Measurements from ENCODE around the gene ZBTB1. TPM values are rescaled to one million over a fixed set of nuclear protein-coding genes. Genes with fewer than 3 reads are reported as not detected.

Gene ZBTB1
- total RNA-seq (100 to 1,000 TPM; 146 to 147 TPM), total RNA-seq (51.6 to 433 (median 154) reads per million in 172 experiments)
- polyA plus RNA-seq (2013, experiment 1 of 2) = 76.5 TPM
- 83.1 TPM for polyA plus RNA-seq (2013, experiment 2 of 2)

- Histone ChIP-seq H3K36me3 (ENCODE audit: insufficient read depth, low read length) (no peaks in the 10 kb centered on the region), H3K4me1 (ENCODE audit: insufficient read depth, low read length) (peaks cover 60% of the 10 kb centered on the region), H3K9me3 (ENCODE audit: control insufficient read depth in 1 of 2, insufficient read depth in 1 of 2, low read length in 2 of 2) (no peaks in the 10 kb centered on the region), H3K27ac (ENCODE audit: low read depth in 1 of 2, low read length in 2 of 2) (peak within 1 kb of the TSS; percentile 100), H3K4me3 (ENCODE audit: low read length) (peak within 1 kb of the TSS; percentile 96), H3K27me3 (ENCODE audit: control insufficient read depth in 1 of 2, insufficient read depth in 2 of 2, low read length in 2 of 2) (no peaks in the 10 kb centered on the region)
- ChIA-PET POLR2A (interaction anchor here (0.6 to 6.5 kb wide), 23 partner anchors 9 to 863 kb away, joined by 3 to 112 read pairs (median 5); partner anchors contain the start of genes AKAP5, CHURC1, HSPA2 and MTHFD1), CTCF (interaction anchor here (1.9 to 2.2 kb wide), 2 partner anchors 8 to 36 kb away, joined by 4 to 9 read pairs; partner anchors contain the start of gene HSPA2)
- Mint-ChIP-seq H3K27me3 (peaks cover 4% of the 10 kb centered on the region), H3K4me1 (ENCODE audit: low read depth) (peaks cover 78% of the 10 kb centered on the region), H3K36me3 (ENCODE audit: low read depth) (peaks cover 55% of the 10 kb centered on the region), H3K9me3 (no peaks in the 10 kb centered on the region), H3K27ac (peak within 1 kb of the TSS; percentile 100), H3K4me3 (peak within 1 kb of the TSS; percentile 100)
- ATAC-seq (ENCODE audit: poor library complexity) = peak; percentile 38
- intact Hi-C loops (cut with DNase I, micrococcal nuclease) = loop anchor here (5.0 to 10.0 kb wide), 5 partner anchors 117 to 860 kb away; partner anchors contain the start of genes MAX (in 2 of the 2), MTHFD1 (in 2 of the 2), WDR89 (in 2 of the 2) and CHURC1 (in 1 of the 2)
- DNase-seq = peak; percentile 69 to 94 (median 82)
- TF ChIP-seq CTCF (IDR thresholded peaks at IDR 0.05) = no peak
Observed at GRCh38 chr14:64504310-64504896, at the start of gene ZBTB1. Gene ZBTB1, plus strand, starts transcription at chr14:64504770. Its CDS starts 16,735 bp downstream, at chr14:64521505.

- DNase-seq = no peak
- Mint-ChIP-seq H3K27ac (peak overlapping the region; percentile 65), H3K9me3 (no peaks in the 10 kb centered on the region), H3K4me1 (ENCODE audit: low read depth) (peaks cover 10% of the 10 kb centered on the region), H3K4me3 (no peak overlapping the region), H3K36me3 (ENCODE audit: low read depth) (peaks cover 35% of the 10 kb centered on the region), H3K27me3 (no peaks in the 10 kb centered on the region)
- Histone ChIP-seq H3K36me3 (ENCODE audit: insufficient read depth, low read length) (peaks cover 11% of the 10 kb centered on the region), H3K4me1 (ENCODE audit: insufficient read depth, low read length) (peaks cover 5% of the 10 kb centered on the region), H3K4me3 (ENCODE audit: low read length) (no peak overlapping the region), H3K27me3 (ENCODE audit: control insufficient read depth in 1 of 2, insufficient read depth in 2 of 2, low read length in 2 of 2) (no peaks in the 10 kb centered on the region), H3K27ac (ENCODE audit: low read depth in 1 of 2, low read length in 2 of 2) (no peak overlapping the region), H3K9me3 (ENCODE audit: control insufficient read depth in 1 of 2, insufficient read depth in 1 of 2, low read length in 2 of 2) (no peaks in the 10 kb centered on the region)
- ChIA-PET CTCF (interaction anchor here (1.0 kb wide), 1 partner anchor 30 kb away, joined by 3 read pairs; no protein-coding TSS in a partner anchor), POLR2A (interaction anchor here (1.2 kb wide), 1 partner anchor 46 kb away, joined by 3 read pairs; the partner anchor contains the start of gene ZBTB1)
- no peak for TF ChIP-seq CTCF (IDR thresholded peaks at IDR 0.05)
- no peak for ATAC-seq (ENCODE audit: poor library complexity)
- intact Hi-C loops (cut with DNase I, micrococcal nuclease) = no loop called here
Observed at GRCh38 chr14:64459405-64460136, 45.0 kb upstream of the ZBTB1 start.

GRCh38 chr14:64461221-64461620 lies 43.3 kb upstream of the ZBTB1 start:
- no peaks in the 10 kb centered on the region for H3K9me3 ChIP-seq (ENCODE audit: control insufficient read depth in 1 of 2, insufficient read depth in 1 of 2, low read length in 2 of 2)
- H3K9me3 Mint-ChIP-seq = no peaks in the 10 kb centered on the region

More at GRCh38 chr14:64461221-64461620, 43.3 kb upstream of the ZBTB1 start:
- Histone ChIP-seq H3K36me3 (ENCODE audit: insufficient read depth, low read length) (peaks cover 2% of the 10 kb centered on the region), H3K27me3 (ENCODE audit: control insufficient read depth in 1 of 2, insufficient read depth in 2 of 2, low read length in 2 of 2) (no peaks in the 10 kb centered on the region), H3K4me3 (ENCODE audit: low read length) (no peak overlapping the region), H3K4me1 (ENCODE audit: insufficient read depth, low read length) (peaks cover 16% of the 10 kb centered on the region), H3K27ac (ENCODE audit: low read depth in 1 of 2, low read length in 2 of 2) (no peak overlapping the region)
- no peak for DNase-seq
- Mint-ChIP-seq H3K27ac (no peak overlapping the region), H3K36me3 (ENCODE audit: low read depth) (peaks cover 19% of the 10 kb centered on the region), H3K4me3 (no peak overlapping the region), H3K27me3 (no peaks in the 10 kb centered on the region), H3K4me1 (ENCODE audit: low read depth) (peaks cover 22% of the 10 kb centered on the region)
- ChIA-PET POLR2A (interaction anchor here (0.7 kb wide), 1 partner anchor 14 kb away, joined by 4 read pairs; no protein-coding TSS in a partner anchor), CTCF (interaction anchor here (0.9 kb wide), 1 partner anchor 13 kb away, joined by 3 read pairs; no protein-coding TSS in a partner anchor)
- ATAC-seq (ENCODE audit: poor library complexity) = no peak
- TF ChIP-seq CTCF (IDR thresholded peaks at IDR 0.05) = no peak
- intact Hi-C loops (cut with DNase I, micrococcal nuclease) = no loop called here

Data from CD4-positive, alpha-beta T cell (primary cell).